Liver (tissue), 9 donors: ENCODE measurements around the gene C10orf88. TPM values are rescaled to one million over a fixed set of nuclear protein-coding genes. Genes with fewer than 3 reads are reported as not detected.

Experiments used
- DNase-seq: peaks from one replicate; pipeline ENCODE4 v3.0.0-alpha.2; 2017; ENCODE audit warnings: low spot score
- H3K27ac ChIP-seq, 2 donors: one replicate each; pipeline ENCODE4 v1.7.0; 2013; ENCODE audit warnings: inconsistent platforms in 2 of 2, low read length in 2 of 2, control low read depth in 1 of 2, low read depth in 1 of 2, mild to moderate bottlenecking in 1 of 2
- H3K27me3 ChIP-seq, 4 donors: one replicate each; pipeline versions ENCODE4 v1.6.1 to v1.7.0; 2013; ENCODE audit warnings: low read length in 3 of 4, inconsistent platforms in 1 of 4, mild to moderate bottlenecking in 1 of 4, moderate library complexity in 1 of 4; ENCODE audit not compliant: control insufficient read depth in 4 of 4, insufficient read depth in 4 of 4
- H3K36me3 ChIP-seq, 4 donors: one replicate each; pipeline versions ENCODE4 v1.6.1 to v1.7.0; 2013; ENCODE audit warnings: low read length in 3 of 4, mild to moderate bottlenecking in 3 of 4, low read depth in 1 of 4, moderate library complexity in 1 of 4; ENCODE audit not compliant: control insufficient read depth in 4 of 4, insufficient read depth in 3 of 4
- H3K4me1 ChIP-seq, 4 donors: one replicate each; pipeline versions ENCODE4 v1.6.1 to v1.7.0; 2013; ENCODE audit warnings: low read length in 3 of 4, mild to moderate bottlenecking in 3 of 4, moderate library complexity in 1 of 4; ENCODE audit not compliant: control insufficient read depth in 4 of 4, insufficient read depth in 4 of 4
- H3K4me3 ChIP-seq, 3 donors: one replicate each; pipeline versions ENCODE4 v1.6.1 to v1.7.0; 2013; ENCODE audit warnings: low read length in 3 of 3, control low read depth in 1 of 3, low read depth in 1 of 3, mild to moderate bottlenecking in 1 of 3
- H3K9ac ChIP-seq, 2 donors: one replicate each; pipeline ENCODE4 v1.7.0; 2013; ENCODE audit warnings: low read length in 2 of 2, mild to moderate bottlenecking in 2 of 2, moderate library complexity in 2 of 2, control low read depth in 1 of 2, low read depth in 1 of 2
- H3K9me3 ChIP-seq, 4 donors: one replicate each; pipeline versions ENCODE4 v1.6.1 to v1.7.0; 2013; ENCODE audit warnings: low read length in 3 of 4; ENCODE audit not compliant: control insufficient read depth in 4 of 4
- CTCF ChIP-seq: fragments of 150-350 bp; IDR thresholded peaks from 2 replicates; pipeline ENCODE4 v1.5.1; 2017; ENCODE audit warnings: improper control_type of control experiment, low read depth, low read length; ENCODE audit not compliant: missing input control
- FOXA1 ChIP-seq: IDR thresholded peaks from 2 replicates; pipeline ENCODE4 v1.6.1; 2016; ENCODE audit warnings: antibody characterized with exemption
- FOXA2 ChIP-seq: IDR thresholded peaks from 2 replicates; pipeline ENCODE4 v1.6.1; 2016; ENCODE audit warnings: antibody characterized with exemption
- GABPA ChIP-seq, 2 donors: IDR thresholded peaks in 1 of 2; conservative IDR thresholded peaks in 1 of 2; 2 replicates each; pipeline ENCODE4 v1.6.1; 2016; ENCODE audit warnings: antibody characterized with exemption in 2 of 2, mild to moderate bottlenecking in 1 of 2, moderate library complexity in 1 of 2
- HNF4A ChIP-seq, 2 donors: conservative IDR thresholded peaks; 2 replicates each; pipeline ENCODE4 v1.6.1; 2016; ENCODE audit warnings: antibody characterized with exemption in 2 of 2, mild to moderate bottlenecking in 2 of 2
- HNF4G ChIP-seq: IDR thresholded peaks from 2 replicates; pipeline ENCODE4 v1.6.1; 2016; ENCODE audit warnings: antibody characterized with exemption
- JUND ChIP-seq, 2 donors: IDR thresholded peaks; 2 replicates each; pipeline ENCODE4 v1.6.1; 2016; ENCODE audit warnings: antibody characterized with exemption in 2 of 2
- MAX ChIP-seq: IDR thresholded peaks from 2 replicates; pipeline ENCODE4 v1.6.1; 2016; ENCODE audit warnings: antibody characterized with exemption
- NR2F2 ChIP-seq: IDR thresholded peaks from 2 replicates; pipeline ENCODE4 v1.6.1; 2016; ENCODE audit warnings: antibody characterized with exemption
- RAD21 ChIP-seq, 2 donors: IDR thresholded peaks; 2 replicates each; pipeline ENCODE4 v1.6.1; 2016; ENCODE audit warnings: antibody characterized with exemption in 2 of 2, mild to moderate bottlenecking in 2 of 2
- RXRA ChIP-seq, 2 donors: IDR thresholded peaks; 2 replicates each; pipeline ENCODE4 v1.6.1; 2017 to 2018; ENCODE audit warnings: antibody characterized with exemption in 2 of 2, mild to moderate bottlenecking in 1 of 2
- SP1 ChIP-seq: IDR thresholded peaks from 2 replicates; pipeline ENCODE4 v1.6.1; 2018; ENCODE audit warnings: antibody characterized with exemption, mild to moderate bottlenecking
- YY1 ChIP-seq: IDR thresholded peaks from 2 replicates; pipeline ENCODE4 v1.6.1; 2016; ENCODE audit warnings: antibody characterized with exemption, mild to moderate bottlenecking
- WGBS: extraction: QIAGEN DNeasy Blood & Tissue Kit; methylation state at CpG from one replicate; pipeline ENCODE4 v1.1.7; 2013; 5-methylcytosine and 5-hydroxymethylcytosine counted together
- polyA plus RNA-seq, 2 donors: library from polyadenylated mRNA; stranded (reverse) in 1 of 2; unstranded in 1 of 2; fragments of 200-250 nt in 1 of 2; fragments of >200 nt in 1 of 2; fragmentation: Nextera tagmentation in 1 of 2; extraction: Ambion mirVana in 1 of 2; gene quantifications; one replicate each; pipeline versions ENCODE4 v1.2.1 to v1.2.3, GENCODE V29; 2013 to 2015
- total RNA-seq, 2 donors: library from RNA; depleted of rRNA; stranded (reverse); fragments of >200 nt; gene quantifications; one replicate each; pipeline ENCODE4 v1.2.3, GENCODE V29; 2014
- TF ChIP-seq, protein P1 (sequence below): IDR thresholded peaks from 2 replicates; pipeline ENCODE4 v1.6.1; 2016; ENCODE audit warnings: antibody characterized with exemption
- TF ChIP-seq, protein P2 (sequence below): IDR thresholded peaks from 2 replicates; pipeline ENCODE4 v1.6.1; 2016; ENCODE audit warnings: antibody characterized with exemption, mild to moderate bottlenecking
- donor health status: healthy.
- donor health status: healthy.
- donor health status: healthy.
- donor health status: healthy.
- donor health status: healthy.

C10orf88 gene
- total and polyA plus RNA-seq, 4 donors, result 2.2 to 8.4 (median 3.6) TPM

DNA sequence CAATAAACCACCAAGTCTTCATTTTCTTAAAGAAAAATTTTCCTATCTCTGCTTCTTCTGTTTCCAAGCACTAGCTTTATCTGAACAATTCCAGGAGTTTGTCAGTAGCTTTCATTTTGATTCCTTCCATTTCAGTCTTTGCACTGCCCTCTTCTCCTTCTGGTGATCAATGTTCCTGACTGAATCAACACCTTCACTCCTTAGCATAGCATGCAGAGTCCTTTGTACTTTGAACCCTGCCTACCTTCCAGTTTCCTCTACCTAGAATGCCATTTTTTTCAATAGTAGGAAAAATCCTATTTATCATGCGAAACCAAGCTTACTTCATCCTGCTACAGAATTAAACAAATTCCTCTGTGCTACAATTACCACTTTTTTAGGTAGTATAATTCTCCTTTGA lies 1.9 kb upstream of the C10orf88 start (continued):
- TF ChIP-seq, protein P1, sequence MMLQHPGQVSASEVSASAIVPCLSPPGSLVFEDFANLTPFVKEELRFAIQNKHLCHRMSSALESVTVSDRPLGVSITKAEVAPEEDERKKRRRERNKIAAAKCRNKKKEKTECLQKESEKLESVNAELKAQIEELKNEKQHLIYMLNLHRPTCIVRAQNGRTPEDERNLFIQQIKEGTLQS, result no peak
- TF ChIP-seq RXRA (IDR thresholded peaks at IDR 0.05) (no peak), SP1 (no peak), CTCF (no peak), HNF4A (conservative IDR thresholded peaks at IDR 0.05) (no peak), RAD21 (IDR thresholded peaks at IDR 0.05) (no peak), FOXA1 (no peak)

DNA sequence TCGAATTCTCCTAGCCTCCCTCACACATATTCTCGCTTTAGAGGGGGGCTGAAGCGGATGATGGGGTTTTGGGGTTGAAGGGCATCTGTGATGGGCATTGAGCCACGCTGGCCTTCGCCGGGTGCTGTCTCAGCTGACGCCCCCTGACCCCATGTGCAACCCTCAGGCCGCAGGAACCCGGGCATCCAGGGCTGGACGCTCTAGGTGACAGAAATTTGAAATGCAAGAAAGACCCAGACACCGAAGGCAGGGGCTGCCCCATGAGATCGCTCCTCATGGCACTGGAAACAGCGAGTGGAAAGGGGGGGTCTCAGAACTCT lies 664 bp upstream of the C10orf88 start:
- no peak for TF ChIP-seq CTCF
- Histone ChIP-seq H3K9me3 (no peaks in the 10 kb centered on the region), H3K4me1 (peaks cover 3 to 13% (median 7%) of the 10 kb centered on the region in 4 donors), H3K27me3 (no peaks in the 10 kb centered on the region), H3K9ac (no peak overlapping the region), H3K36me3 (peaks cover 0 to 4% (median under 1%) of the 10 kb centered on the region in 4 donors), H3K27ac (no peak overlapping the region), H3K4me3 (peak overlapping the region in 1 of 3 donors; percentile 90)
- WGBS, result 70% methylated on average over 13 of the region's 13 CpGs
- DNase-seq, result no peak

- Histone ChIP-seq H3K27ac (no peak overlapping the region), H3K4me1 (peaks cover 3 to 10% (median 5%) of the 10 kb centered on the region in 4 donors), H3K36me3 (peaks cover 3 to 16% (median 12%) of the 10 kb centered on the region in 4 donors), H3K9me3 (no peaks in the 10 kb centered on the region), H3K9ac (no peak overlapping the region), H3K27me3 (no peaks in the 10 kb centered on the region), H3K4me3 (no peak overlapping the region)
- DNase-seq, result no peak
- TF ChIP-seq, protein P1, result no peak
- 98% methylated on average over 3 of the region's 3 CpGs for WGBS
Measured at GRCh38 chr10:122949296-122949695, 4.7 kb downstream of the C10orf88 start.

DNA sequence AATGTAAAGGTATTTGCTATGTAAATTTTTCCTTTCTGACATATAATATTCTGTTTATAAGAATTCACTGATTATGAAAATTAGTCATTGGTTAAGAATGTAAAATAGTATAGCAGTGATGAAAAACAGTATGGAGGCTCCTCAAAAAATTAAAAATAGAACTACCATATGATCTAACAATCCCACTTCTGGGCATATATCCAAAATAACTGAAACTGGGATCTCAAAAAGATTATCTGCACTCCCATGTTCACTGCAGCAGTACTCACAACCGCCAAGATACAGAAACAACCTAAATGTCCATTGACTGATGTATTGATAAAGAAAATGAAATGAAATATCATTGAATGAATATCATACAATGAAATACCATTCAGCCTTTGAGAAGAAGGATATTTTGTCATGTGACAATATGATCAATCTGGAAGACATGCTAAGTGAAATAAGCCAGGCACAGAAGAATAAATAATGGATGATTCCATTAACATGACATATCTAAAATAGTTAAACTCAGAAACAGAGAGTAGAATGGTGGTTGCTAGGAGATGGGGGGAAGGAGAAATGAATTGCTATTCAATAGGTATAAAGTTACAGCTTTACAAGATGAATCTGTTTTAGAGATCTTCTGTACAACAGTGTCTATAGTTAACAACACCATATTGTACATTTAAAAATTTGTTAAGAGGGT lies 14.0 kb downstream of the C10orf88 start:
- Histone ChIP-seq H3K4me3 (no peak overlapping the region), H3K9me3 (no peaks in the 10 kb centered on the region), H3K4me1 (no peaks in the 10 kb centered on the region), H3K36me3 (peaks cover 0 to 17% (median 13%) of the 10 kb centered on the region in 4 donors), H3K9ac (no peak overlapping the region), H3K27me3 (no peaks in the 10 kb centered on the region), H3K27ac (no peak overlapping the region)
- 95% methylated on average over 1 of the region's 1 CpG for WGBS
- no peak for DNase-seq
- TF ChIP-seq FOXA2 (no peak), YY1 (no peak), GABPA (IDR thresholded peaks at IDR 0.05 in 1 of 2, conservative IDR thresholded peaks at IDR 0.05 in 1 of 2) (no peak), HNF4G (no peak), JUND (IDR thresholded peaks at IDR 0.05) (no peak), MAX (no peak), RAD21 (IDR thresholded peaks at IDR 0.05) (no peak), NR2F2 (no peak), CTCF (no peak)
- TF ChIP-seq, protein P2, sequence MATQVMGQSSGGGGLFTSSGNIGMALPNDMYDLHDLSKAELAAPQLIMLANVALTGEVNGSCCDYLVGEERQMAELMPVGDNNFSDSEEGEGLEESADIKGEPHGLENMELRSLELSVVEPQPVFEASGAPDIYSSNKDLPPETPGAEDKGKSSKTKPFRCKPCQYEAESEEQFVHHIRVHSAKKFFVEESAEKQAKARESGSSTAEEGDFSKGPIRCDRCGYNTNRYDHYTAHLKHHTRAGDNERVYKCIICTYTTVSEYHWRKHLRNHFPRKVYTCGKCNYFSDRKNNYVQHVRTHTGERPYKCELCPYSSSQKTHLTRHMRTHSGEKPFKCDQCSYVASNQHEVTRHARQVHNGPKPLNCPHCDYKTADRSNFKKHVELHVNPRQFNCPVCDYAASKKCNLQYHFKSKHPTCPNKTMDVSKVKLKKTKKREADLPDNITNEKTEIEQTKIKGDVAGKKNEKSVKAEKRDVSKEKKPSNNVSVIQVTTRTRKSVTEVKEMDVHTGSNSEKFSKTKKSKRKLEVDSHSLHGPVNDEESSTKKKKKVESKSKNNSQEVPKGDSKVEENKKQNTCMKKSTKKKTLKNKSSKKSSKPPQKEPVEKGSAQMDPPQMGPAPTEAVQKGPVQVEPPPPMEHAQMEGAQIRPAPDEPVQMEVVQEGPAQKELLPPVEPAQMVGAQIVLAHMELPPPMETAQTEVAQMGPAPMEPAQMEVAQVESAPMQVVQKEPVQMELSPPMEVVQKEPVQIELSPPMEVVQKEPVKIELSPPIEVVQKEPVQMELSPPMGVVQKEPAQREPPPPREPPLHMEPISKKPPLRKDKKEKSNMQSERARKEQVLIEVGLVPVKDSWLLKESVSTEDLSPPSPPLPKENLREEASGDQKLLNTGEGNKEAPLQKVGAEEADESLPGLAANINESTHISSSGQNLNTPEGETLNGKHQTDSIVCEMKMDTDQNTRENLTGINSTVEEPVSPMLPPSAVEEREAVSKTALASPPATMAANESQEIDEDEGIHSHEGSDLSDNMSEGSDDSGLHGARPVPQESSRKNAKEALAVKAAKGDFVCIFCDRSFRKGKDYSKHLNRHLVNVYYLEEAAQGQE, result no peak
